ENCODE measurements around the gene SRXN1. TPM values are rescaled to one million over a fixed set of nuclear protein-coding genes. Genes with fewer than 3 reads are reported as not detected.

Gene SRXN1
- total RNA-seq, 1 experiment from 2014 or later: 42.6 TPM

GRCh38 chr20:666877-667276 lies 13.9 kb upstream of the SRXN1 start:
- Mint-ChIP-seq H3K36me3 (ENCODE audit: insufficient read depth, unreplicated experiment) (no peaks in the 10 kb centered on the region), H3K9me3 (ENCODE audit: unreplicated experiment) (no peaks in the 10 kb centered on the region), H3K27me3 (ENCODE audit: insufficient read depth, unreplicated experiment) (peaks cover 37% of the 10 kb centered on the region), H3K4me1 (ENCODE audit: insufficient read depth, unreplicated experiment) (peaks cover 2% of the 10 kb centered on the region), H3K4me3 (ENCODE audit: unreplicated experiment) (no peak overlapping the region), H3K27ac (ENCODE audit: low read depth, unreplicated experiment) (no peak overlapping the region)
- BruUV-seq (replicated peaks): no TSS peak
- DNase-seq (ENCODE audit: unreplicated experiment): no peak
- TF ChIP-seq, protein P1, sequence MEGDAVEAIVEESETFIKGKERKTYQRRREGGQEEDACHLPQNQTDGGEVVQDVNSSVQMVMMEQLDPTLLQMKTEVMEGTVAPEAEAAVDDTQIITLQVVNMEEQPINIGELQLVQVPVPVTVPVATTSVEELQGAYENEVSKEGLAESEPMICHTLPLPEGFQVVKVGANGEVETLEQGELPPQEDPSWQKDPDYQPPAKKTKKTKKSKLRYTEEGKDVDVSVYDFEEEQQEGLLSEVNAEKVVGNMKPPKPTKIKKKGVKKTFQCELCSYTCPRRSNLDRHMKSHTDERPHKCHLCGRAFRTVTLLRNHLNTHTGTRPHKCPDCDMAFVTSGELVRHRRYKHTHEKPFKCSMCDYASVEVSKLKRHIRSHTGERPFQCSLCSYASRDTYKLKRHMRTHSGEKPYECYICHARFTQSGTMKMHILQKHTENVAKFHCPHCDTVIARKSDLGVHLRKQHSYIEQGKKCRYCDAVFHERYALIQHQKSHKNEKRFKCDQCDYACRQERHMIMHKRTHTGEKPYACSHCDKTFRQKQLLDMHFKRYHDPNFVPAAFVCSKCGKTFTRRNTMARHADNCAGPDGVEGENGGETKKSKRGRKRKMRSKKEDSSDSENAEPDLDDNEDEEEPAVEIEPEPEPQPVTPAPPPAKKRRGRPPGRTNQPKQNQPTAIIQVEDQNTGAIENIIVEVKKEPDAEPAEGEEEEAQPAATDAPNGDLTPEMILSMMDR (IDR thresholded peaks at IDR 0.05; ENCODE audit: unreplicated experiment): no peak
- CTCF ChIA-PET: interaction anchor here (0.6 to 2.3 kb wide), 29 partner anchors 8 to 457 kb away, joined by 3 to 23 read pairs (median 4); partner anchors contain the start of gene SRXN1
- intact Hi-C loops (cut with micrococcal nuclease): loop anchor here (1.0 to 5.0 kb wide), 3 partner anchors 70 to 315 kb away; no protein-coding TSS in a partner anchor
- POLR2A ChIA-PET: interaction anchor here (1.1 to 1.5 kb wide), 3 partner anchors 13 to 123 kb away, joined by 4 to 5 read pairs (median 4); partner anchors contain the start of gene CSNK2A1

GRCh38 chr20:665276-665675 lies 12.3 kb upstream of the SRXN1 start:
- TF ChIP-seq, protein P1 (IDR thresholded peaks at IDR 0.05; ENCODE audit: unreplicated experiment): no peak
- ChIA-PET CTCF (interaction anchor here (0.7 to 1.5 kb wide), 7 partner anchors 17 to 311 kb away, joined by 3 to 7 read pairs (median 3); no protein-coding TSS in a partner anchor), POLR2A (interaction anchor here (1.5 kb wide), 1 partner anchor 13 kb away, joined by 4 read pairs; the partner anchor contains the start of gene SRXN1)
- no peak for DNase-seq (ENCODE audit: unreplicated experiment)
- peaks cover 12% of the 10 kb centered on the region for H3K4me1 Mint-ChIP-seq (ENCODE audit: insufficient read depth, unreplicated experiment)
- no peaks in the 10 kb centered on the region for H3K9me3 Mint-ChIP-seq (ENCODE audit: unreplicated experiment)
- no peaks in the 10 kb centered on the region for H3K36me3 Mint-ChIP-seq (ENCODE audit: insufficient read depth, unreplicated experiment)
- no peak overlapping the region for H3K27ac Mint-ChIP-seq (ENCODE audit: low read depth, unreplicated experiment)
- peaks cover 26% of the 10 kb centered on the region for H3K27me3 Mint-ChIP-seq (ENCODE audit: insufficient read depth, unreplicated experiment)
- intact Hi-C loops (cut with micrococcal nuclease): loop anchor here (5.0 kb wide), 2 partner anchors 72 to 313 kb away; no protein-coding TSS in a partner anchor
- no peak overlapping the region for H3K4me3 Mint-ChIP-seq (ENCODE audit: unreplicated experiment)
- BruUV-seq (replicated peaks): no TSS peak

GRCh38 chr20:664576-664975 lies 11.6 kb upstream of the SRXN1 start:
- no peak for DNase-seq (ENCODE audit: unreplicated experiment)
- Mint-ChIP-seq H3K27me3 (ENCODE audit: insufficient read depth, unreplicated experiment) (peaks cover 26% of the 10 kb centered on the region), H3K4me3 (ENCODE audit: unreplicated experiment) (no peak overlapping the region), H3K9me3 (ENCODE audit: unreplicated experiment) (no peaks in the 10 kb centered on the region), H3K4me1 (ENCODE audit: insufficient read depth, unreplicated experiment) (peaks cover 12% of the 10 kb centered on the region), H3K27ac (ENCODE audit: low read depth, unreplicated experiment) (no peak overlapping the region), H3K36me3 (ENCODE audit: insufficient read depth, unreplicated experiment) (no peaks in the 10 kb centered on the region)
- no TSS peak for BruUV-seq (replicated peaks)
- POLR2A ChIA-PET: interaction anchor here (1.5 kb wide), 1 partner anchor 12 kb away, joined by 4 read pairs; the partner anchor contains the start of gene SRXN1
- CTCF ChIA-PET: interaction anchor here (0.7 to 1.5 kb wide), 7 partner anchors 18 to 310 kb away, joined by 3 to 7 read pairs (median 3); no protein-coding TSS in a partner anchor
- intact Hi-C loops (cut with micrococcal nuclease): no loop called here
- TF ChIP-seq, protein P1 (IDR thresholded peaks at IDR 0.05; ENCODE audit: unreplicated experiment): no peak

DNA sequence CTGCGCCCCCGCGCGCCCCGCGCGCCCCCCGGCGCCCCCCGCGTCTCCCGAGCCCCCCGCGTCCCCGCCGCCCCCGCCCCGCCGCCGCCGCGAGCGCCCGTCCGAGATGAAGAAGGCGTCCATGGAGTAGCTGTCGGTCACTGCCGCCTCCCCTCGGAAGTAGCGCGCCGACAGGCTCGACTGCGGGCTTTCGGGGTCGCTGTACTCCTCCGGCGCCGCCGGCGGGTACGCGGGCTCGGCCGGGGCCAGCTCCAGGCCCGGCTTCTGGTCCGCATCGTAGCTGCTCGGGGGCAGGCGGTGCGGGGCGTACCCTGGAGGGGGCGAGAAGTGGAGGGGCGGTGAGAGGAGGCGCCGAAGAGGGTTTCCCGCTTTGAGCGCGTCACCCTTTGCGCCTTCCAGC lies 11.2 kb upstream of the SRXN1 start:
- H3K4me1 Mint-ChIP-seq (ENCODE audit: insufficient read depth, unreplicated experiment): peaks cover 12% of the 10 kb centered on the region
- intact Hi-C loops (cut with micrococcal nuclease): no loop called here
- no peak for DNase-seq (ENCODE audit: unreplicated experiment)
- BruUV-seq (replicated peaks): no TSS peak
- no peak overlapping the region for H3K4me3 Mint-ChIP-seq (ENCODE audit: unreplicated experiment)
- H3K9me3 Mint-ChIP-seq (ENCODE audit: unreplicated experiment): no peaks in the 10 kb centered on the region
- CTCF ChIA-PET: interaction anchor here (0.8 to 1.5 kb wide), 5 partner anchors 18 to 310 kb away, joined by 3 to 7 read pairs (median 3); no protein-coding TSS in a partner anchor
- no peaks in the 10 kb centered on the region for H3K36me3 Mint-ChIP-seq (ENCODE audit: insufficient read depth, unreplicated experiment)
- H3K27ac Mint-ChIP-seq (ENCODE audit: low read depth, unreplicated experiment): no peak overlapping the region
- peaks cover 26% of the 10 kb centered on the region for H3K27me3 Mint-ChIP-seq (ENCODE audit: insufficient read depth, unreplicated experiment)
- POLR2A ChIA-PET: interaction anchor here (1.5 kb wide), 1 partner anchor 12 kb away, joined by 4 read pairs; the partner anchor contains the start of gene SRXN1
- TF ChIP-seq, protein P1 (IDR thresholded peaks at IDR 0.05; ENCODE audit: unreplicated experiment): no peak

Data from MCF 10A (cell line).